Measurements from ENCODE around the gene CCDC158.

DNA sequence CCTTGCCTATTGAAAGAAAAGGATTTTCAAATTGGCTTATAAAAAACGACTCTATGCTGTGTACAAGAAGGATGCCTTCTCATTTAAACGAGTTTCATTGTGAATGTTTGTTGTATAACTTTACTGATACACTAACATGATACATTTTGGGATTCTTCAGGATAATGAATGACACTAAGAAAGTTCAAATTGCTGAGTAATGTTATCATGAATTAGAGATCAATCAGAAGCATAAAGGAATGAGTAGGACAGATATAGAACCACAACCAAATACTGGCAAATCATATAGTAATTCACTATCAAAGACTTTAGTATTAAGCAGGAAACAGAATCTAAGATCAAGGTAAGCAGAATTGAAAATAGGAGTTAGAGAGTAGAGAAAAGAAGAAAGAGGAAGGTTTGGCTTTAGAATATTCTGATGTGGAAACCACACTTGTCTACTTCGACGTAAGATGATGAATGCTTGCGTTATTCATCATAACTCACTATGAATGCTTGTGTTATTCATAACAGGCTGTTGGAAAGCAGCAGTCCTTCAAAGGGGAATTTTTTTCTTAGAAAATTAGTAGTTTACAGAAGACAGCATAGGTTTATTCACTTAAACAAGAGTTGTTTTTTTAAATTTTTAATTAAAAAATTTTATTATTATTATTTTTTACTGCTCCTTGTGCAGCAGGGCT, 13.4 kb downstream of the CCDC158 start:
- TF ChIP-seq POLR2AphosphoS5 (IDR thresholded peaks at IDR 0.05), result no peak
- TF ChIP-seq CTCF (IDR thresholded peaks at IDR 0.05), result no peak
- no peak for TF ChIP-seq POLR2A (IDR thresholded peaks at IDR 0.05)
